NCI-H82 (cell line): ENCODE measurements around the gene IGFN1.
A peak's percentile ranks its signal among the peaks of the same experiment; 100 is the strongest.

Experiments
- DNase-seq: peaks from one replicate; lab custom pipeline; 2025; lab: John Stamatoyannopoulos, UW

IGFN1 gene

GRCh38 chr1:201265756-201266155, 75.1 kb downstream of the IGFN1 start:
- DNase-seq = no peak

GRCh38 chr1:201266276-201266675, 75.7 kb downstream of the IGFN1 start:
- no peak for DNase-seq

GRCh38 chr1:201266774-201267173, 76.2 kb downstream of the IGFN1 start:
- DNase-seq = no peak

GRCh38 chr1:201267481-201268229, 77.0 kb downstream of the IGFN1 start:
- no peak for DNase-seq

DNA sequence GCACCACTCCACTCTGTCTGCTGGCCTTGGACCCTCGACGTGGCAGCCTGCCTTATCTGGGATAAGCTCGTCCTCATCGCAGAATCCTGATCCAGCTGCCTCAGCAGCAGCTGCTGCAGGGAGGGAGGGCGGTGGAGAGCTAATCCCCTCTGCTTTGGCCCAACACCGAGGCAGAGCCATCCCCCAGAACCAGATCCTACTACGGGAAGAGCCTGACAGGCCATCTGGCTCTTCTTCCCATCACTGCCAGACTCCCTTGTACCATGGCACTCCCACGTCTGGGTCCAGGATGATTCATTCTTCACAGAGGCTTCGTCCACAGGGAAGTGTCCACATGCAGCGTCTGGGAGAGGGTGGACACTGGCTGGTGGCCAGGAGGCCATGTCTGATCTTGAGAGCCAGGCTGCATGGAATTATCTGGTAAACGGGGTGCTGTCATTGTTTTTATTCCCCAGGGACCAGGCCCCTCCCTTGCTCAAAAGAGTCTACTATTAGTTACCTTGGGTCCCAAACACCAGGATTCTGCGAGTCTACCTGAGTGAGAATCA, 78.1 kb downstream of the IGFN1 start:
- DNase-seq = peak; percentile 99

- DNase-seq = no peak
Observed at GRCh38 chr1:201269281-201269680, 78.7 kb downstream of the IGFN1 start.

- no peak for DNase-seq
Observed at GRCh38 chr1:201269900-201270410, 79.3 kb downstream of the IGFN1 start.

DNA sequence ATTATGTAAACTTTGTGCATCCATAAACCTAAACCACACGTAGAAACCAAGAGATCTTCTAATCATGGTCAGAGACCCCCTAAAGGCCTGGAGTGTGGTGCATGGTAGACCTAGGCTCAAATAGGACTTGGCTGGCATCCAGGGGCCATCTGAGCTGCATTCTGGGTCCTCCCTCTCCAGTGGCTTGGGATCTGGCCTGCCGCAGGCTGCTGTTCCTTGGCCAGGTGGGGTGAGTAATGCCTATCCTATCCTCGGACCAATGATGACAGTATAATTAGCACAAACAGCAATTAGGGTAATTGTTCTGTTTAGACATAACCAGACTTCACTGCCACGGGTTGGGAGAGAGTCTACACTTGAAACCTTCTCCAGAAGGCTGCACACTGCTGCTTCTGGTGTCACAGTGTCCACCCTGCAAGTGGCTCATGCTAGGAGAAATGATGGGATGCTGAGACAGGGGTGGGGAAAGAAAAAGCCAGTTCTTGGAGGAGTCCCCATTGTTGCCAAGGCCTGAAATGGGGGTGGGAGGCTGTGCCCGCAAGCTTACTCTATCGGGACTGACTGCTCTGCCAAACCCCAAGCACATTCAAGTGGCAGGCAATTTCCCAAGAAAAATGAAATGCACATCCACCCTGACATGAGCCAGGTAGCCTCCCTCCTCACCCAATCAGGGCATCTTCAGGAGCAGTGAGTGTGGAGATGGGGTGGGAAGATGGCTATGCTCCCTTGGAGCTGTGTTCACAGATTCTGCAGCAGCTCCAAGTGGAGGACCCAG, 80.2 kb downstream of the IGFN1 start:
- peak; percentile 29 for DNase-seq

DNA sequence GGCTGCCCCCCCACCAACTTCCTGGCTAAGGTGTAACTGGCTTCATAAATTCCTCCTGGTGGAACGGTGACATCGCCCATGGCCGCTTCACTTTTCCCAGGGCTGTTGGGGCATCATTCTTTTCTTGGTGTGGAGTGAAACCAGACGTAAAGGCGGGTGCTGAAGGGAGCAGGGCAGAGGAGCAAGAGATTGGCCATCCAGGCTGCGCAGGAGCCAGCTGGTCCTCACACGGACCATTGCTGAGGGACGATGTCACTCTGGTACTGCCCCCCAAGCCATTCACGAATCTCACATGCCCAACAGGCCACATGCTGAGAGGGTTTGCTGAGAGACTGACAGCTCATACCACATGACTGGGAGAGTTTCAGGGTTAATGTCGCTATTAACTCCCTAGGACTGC, 82.2 kb downstream of the IGFN1 start:
- no peak for DNase-seq

GRCh38 chr1:201274616-201275252, 84.1 kb downstream of the IGFN1 start:
- no peak for DNase-seq

GRCh38 chr1:201275253-201275666, 84.6 kb downstream of the IGFN1 start:
- DNase-seq = no peak

- no peak for DNase-seq
Observed at GRCh38 chr1:201276891-201277290, 86.3 kb downstream of the IGFN1 start.

DNA sequence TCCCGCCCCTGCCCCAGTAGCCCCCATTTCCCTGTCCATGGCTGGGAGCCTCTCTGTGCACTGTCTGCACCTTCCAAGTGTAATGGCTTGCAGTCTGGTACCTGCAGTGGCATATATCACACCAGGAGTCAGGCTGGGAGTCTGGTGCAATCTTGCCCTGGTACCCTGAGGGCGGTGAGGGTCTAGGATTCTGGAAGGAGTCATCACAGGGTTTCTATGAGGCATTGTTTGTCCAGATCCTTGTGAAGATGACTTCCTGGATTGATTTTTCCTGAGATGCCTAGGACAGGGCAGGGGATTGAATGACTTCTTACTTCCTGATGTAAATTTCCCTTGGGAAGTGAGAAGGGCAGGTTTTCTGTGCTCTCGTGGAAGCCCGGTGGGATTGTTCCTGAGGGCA, 86.8 kb downstream of the IGFN1 start:
- DNase-seq = no peak
